ENCODE results near the gene ATG16L1. TPM values are rescaled to one million over a fixed set of nuclear protein-coding genes. Genes with fewer than 3 reads are reported as not detected.

The ATG16L1 gene
- total and polyA plus RNA-seq, 9 of the 15 experiments (the other 6 are each of a cell fraction or from before 2014, with no cell fraction given) = 6.4 to 21.3 (median 17.2) TPM

- TF ChIP-seq YY1 (IDR thresholded peaks at IDR 0.05; ENCODE audit: borderline replicate concordance in 1 of 3, control insufficient read depth in 1 of 3, extremely low read depth in 1 of 3, insufficient read depth in 3 of 3, insufficient read length in 1 of 3, insufficient replicate concordance in 2 of 3, low read depth in 1 of 3, low read length in 2 of 3) (peak; percentile 6 to 72 (median 48)), TBL1XR1 (IDR thresholded peaks at IDR 0.05; ENCODE audit: low read length in 2 of 2) (peak in 1 of 2 experiments; percentile 73; a peak in 2 of 4 replicates), CUX1 (CRISPR knock-in tag; IDR thresholded peaks at IDR 0.05) (no peak), ZNF76 (CRISPR knock-in tag; IDR thresholded peaks at IDR 0.05; ENCODE audit: borderline replicate concordance) (no peak), BCOR (IDR thresholded peaks at IDR 0.05) (peak; percentile 99; the same call in 1 of the 2 replicates), PHB (CRISPR knock-in tag; IDR thresholded peaks at IDR 0.05) (no peak), ETV5 (CRISPR knock-in tag; IDR thresholded peaks at IDR 0.05; ENCODE audit: low read depth) (peak; percentile 94), C11orf30 (IDR thresholded peaks at IDR 0.05; ENCODE audit: low read depth) (peak; percentile 92), CREB3L1 (IDR thresholded peaks at IDR 0.05; ENCODE audit: borderline replicate concordance, low read depth) (peak; percentile 53; the same call in 1 of the 2 replicates), CTCF (IDR thresholded peaks at IDR 0.05 in 2 of 3, conservative IDR thresholded peaks at IDR 0.05 in 1 of 3; ENCODE audit: insufficient read depth in 2 of 3, low read depth in 1 of 3, low read length in 3 of 3) (peak; percentile 93 to 95 (median 93)), ZNF133 (CRISPR knock-in tag; IDR thresholded peaks at IDR 0.05) (no peak), HCFC1 (IDR thresholded peaks at IDR 0.05; ENCODE audit: low read depth, low read length) (peak; percentile 72), ZNF512 (tag; IDR thresholded peaks at IDR 0.05) (no peak), KLF13 (tag; IDR thresholded peaks at IDR 0.05; ENCODE audit: borderline replicate concordance, low read depth) (0 out of 2 replicates have a peak, but pooled peaks have one; percentile 9), RFX1 (IDR thresholded peaks at IDR 0.05) (no peak), MTA3 (IDR thresholded peaks at IDR 0.05; ENCODE audit: borderline replicate concordance) (peak; percentile 32; the same call in 1 of the 2 replicates)
Observed at GRCh38 chr2:233251306-233252116, at the start of gene ATG16L1 (continued).

All from K562 (cell line).